ENCODE data around the gene ZDHHC7. TPM values are rescaled to one million over a fixed set of nuclear protein-coding genes. Genes with fewer than 3 reads are reported as not detected.
"Not testable (repeated sequence)": the region's sequence is repeated elsewhere in the genome, so short reads cannot be mapped to it uniquely, and the experiment has no call there.

ZDHHC7 gene
- total RNA-seq, 2 donors from 2014 or later = 33.2 to 35.2 TPM

GRCh38 chr16:85046472-85046916 lies 35.2 kb upstream of the ZDHHC7 start:
- ATAC-seq = no peak

DNA sequence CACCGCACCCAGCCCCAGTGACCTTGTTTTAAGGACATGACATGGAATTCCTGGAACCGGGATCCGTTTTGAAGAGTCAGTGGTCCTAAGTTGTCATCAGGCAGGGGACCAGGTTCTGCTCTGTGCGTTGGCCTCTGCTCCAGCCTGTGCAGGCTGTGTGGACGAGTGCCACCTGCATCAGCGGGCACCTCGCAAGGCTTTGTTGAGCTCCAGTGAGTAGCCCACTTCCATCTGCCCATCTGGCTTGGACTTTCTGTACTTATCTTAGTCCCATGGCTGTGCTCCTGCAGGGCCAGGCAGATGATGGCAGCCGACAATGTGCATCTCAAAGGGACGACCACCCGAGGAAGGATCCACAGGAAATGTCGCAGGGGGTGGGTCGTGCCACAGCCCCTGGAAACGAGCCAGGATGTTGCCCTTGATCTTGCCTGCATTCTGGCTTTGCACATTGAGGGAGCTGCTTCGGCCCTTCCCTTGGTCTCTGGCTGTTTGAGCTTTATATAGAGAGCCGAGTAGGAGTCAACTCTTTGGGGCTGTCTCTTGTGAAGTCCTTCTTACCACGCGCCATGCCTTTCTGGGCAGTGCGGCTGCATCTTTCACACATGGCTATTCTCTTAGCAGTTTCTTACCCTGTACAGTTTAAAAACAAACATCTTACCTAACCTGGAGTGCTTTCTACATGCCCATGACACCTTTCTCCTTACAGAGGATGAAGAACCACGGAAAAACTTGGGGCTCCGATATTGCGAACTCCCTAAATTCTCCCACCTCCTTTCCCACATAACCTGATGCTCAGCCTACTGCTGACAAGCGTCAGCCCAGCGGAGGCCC lies 34.5 kb upstream of the ZDHHC7 start:
- no peak for DNase-seq
- no peak for ATAC-seq
- intact Hi-C loops (cut with DNase I) = no loop called here

More at GRCh38 chr16:85046472-85046916, 35.2 kb upstream of the ZDHHC7 start:
- no peak for DNase-seq
- intact Hi-C loops (cut with DNase I) = no loop called here

- DNase-seq (no peak), ATAC-seq (no peak)
- intact Hi-C loops (cut with DNase I) = no loop called here
Observed at GRCh38 chr16:85045077-85045476, 33.7 kb upstream of the ZDHHC7 start.

DNA sequence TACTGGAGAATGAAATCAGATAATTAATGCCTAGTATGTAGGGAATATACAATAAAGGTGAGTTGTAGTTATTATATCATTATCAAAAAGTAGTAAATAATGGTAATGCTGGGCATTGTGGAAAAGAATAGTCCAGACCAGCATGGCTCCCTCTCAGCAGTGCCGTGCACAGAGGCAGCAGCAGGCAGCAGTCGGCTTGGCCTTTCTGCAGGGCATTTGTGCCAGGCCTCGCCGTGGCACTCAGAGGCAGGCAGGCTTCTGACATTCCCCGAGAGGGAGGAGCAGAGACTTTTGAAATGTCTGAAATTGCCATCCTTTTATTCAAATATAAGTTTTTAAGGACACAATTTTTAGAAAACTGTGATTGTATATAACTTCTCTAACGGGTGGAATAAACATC lies 31.3 kb upstream of the ZDHHC7 start:
- intact Hi-C loops (cut with DNase I) = no loop called here
- DNase-seq = no peak
- peak in 1 of 2 donors; percentile 40 for ATAC-seq

GRCh38 chr16:85042167-85042526 lies 30.8 kb upstream of the ZDHHC7 start:
- intact Hi-C loops (cut with DNase I) = no loop called here
- ATAC-seq (no peak), DNase-seq (no peak)

GRCh38 chr16:85041219-85042166 lies 30.2 kb upstream of the ZDHHC7 start:
- DNase-seq = no peak

GRCh38 chr16:85040685-85041084 lies 29.4 kb upstream of the ZDHHC7 start:
- intact Hi-C loops (cut with DNase I) = no loop called here
- ATAC-seq (no peak), DNase-seq (no peak)

More at GRCh38 chr16:85041219-85042166, 30.2 kb upstream of the ZDHHC7 start:
- intact Hi-C loops (cut with DNase I) = no loop called here
- ATAC-seq = peak in 1 of 2 donors; percentile 37

DNA sequence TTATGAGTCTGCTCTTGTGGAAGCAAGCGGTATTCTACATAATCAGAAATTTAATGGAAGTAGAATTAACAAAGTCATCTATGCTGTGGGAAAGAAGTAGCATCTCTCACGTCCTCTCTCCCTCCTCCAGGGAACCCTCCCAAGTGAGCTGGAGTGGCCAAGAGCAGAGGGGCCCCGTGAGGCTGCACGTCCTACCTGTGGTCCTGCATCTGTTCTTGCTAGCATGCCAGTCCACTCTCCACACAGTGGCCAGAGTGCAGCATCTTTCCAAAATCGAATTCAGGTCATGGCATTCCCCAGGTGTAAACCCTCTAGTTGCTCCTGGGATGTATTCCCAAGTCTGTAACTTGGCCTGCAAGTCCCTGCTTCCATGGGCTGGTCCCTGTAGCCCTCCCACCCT lies 26.4 kb upstream of the ZDHHC7 start:
- ATAC-seq = no peak
- intact Hi-C loops (cut with DNase I) = no loop called here

DNA sequence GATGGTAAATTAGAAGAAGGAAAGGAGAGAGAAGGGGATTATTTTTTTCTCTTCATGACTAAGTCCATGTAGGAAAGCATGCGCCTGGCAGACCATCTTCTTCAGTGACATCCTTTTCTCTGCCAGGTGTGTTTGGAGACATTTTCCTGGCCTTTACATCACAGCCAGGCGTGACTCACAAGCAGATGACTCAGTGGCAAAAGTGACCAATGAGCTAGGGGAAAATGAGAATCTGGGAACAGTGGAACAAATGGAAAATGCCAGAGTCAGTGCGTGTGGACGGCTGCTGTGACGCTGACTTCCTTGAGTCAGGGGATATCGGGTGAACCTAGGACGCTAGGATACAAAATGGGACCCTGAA lies 25.7 kb upstream of the ZDHHC7 start:
- no peak for DNase-seq
- ATAC-seq = no peak

More for the DNA sequence above, 26.4 kb upstream of the ZDHHC7 start:
- no peak for DNase-seq

DNA sequence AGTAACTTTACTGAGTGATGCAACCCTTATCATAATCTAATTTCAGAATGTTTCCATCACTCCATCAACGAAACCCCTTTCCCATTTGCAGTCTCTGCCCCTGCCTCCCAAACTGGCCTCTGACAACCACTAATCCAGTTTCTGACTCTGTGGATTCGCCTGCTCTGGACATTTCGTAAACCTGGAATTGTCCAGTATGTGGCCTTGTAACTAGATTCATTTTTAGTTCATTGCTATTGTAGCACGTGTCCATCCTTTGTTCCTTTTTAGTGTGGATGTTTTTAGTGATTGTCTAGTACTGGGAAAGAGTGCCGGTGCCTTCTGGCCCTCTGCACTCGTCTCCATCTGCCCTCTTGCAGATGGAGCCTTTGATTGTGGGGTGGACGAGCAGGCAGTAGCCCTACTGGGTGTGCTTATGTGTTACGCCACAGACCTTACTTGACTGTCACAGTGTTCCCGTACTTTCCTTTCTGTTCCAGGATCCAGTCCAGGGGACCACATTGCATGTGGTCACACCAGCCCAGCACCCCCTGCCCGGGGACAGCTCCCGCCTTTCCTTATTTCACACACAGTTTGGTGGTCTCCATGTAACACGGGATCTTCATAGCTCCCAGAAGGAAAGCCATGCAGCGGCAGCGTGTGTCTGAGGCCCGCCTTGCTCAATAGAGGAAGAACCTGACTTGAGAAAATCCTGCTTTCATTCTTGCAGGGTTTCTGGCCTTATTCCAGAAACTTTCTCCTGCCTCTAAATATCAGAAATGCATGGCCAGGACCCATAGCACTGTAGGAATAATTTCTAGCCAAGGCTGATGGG lies 25.1 kb upstream of the ZDHHC7 start:
- ATAC-seq = no peak
- DNase-seq = no peak
- intact Hi-C loops (cut with DNase I) = no loop called here

More for the DNA sequence above, 25.7 kb upstream of the ZDHHC7 start:
- intact Hi-C loops (cut with DNase I) = no loop called here

- DNase-seq (no peak), ATAC-seq (no peak)
- intact Hi-C loops (cut with DNase I) = no loop called here
Observed at GRCh38 chr16:85034591-85035433, 23.5 kb upstream of the ZDHHC7 start.

GRCh38 chr16:85033171-85033570 lies 21.8 kb upstream of the ZDHHC7 start:
- no peak for ATAC-seq
- intact Hi-C loops (cut with DNase I) = no loop called here
- DNase-seq = no peak

DNA sequence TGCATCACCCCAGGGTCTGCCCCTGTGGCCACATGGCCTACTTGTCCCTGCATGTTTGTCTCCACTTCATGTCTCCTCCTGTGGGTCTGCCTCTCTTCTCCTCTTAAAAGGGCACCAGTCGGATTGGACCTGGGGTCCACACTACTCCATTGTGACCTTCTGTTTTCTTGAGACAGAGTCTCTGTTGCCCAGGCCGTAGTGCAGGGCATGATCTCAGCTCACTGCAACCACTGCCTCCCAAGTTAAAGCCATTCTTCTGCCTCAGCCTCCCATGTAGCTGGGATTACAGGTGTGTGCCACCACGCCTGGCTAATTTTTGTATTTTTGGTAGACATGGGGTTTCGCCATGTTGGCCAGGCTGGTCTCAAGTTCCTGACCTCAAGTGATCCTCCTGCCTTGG lies 20.9 kb upstream of the ZDHHC7 start:
- DNase-seq; ATAC-seq; intact Hi-C loops (cut with DNase I): not testable (repeated sequence)

GRCh38 chr16:85031451-85031850 lies 20.1 kb upstream of the ZDHHC7 start:
- intact Hi-C loops (cut with DNase I) = no loop called here
- DNase-seq = no peak
- no peak for ATAC-seq

DNA sequence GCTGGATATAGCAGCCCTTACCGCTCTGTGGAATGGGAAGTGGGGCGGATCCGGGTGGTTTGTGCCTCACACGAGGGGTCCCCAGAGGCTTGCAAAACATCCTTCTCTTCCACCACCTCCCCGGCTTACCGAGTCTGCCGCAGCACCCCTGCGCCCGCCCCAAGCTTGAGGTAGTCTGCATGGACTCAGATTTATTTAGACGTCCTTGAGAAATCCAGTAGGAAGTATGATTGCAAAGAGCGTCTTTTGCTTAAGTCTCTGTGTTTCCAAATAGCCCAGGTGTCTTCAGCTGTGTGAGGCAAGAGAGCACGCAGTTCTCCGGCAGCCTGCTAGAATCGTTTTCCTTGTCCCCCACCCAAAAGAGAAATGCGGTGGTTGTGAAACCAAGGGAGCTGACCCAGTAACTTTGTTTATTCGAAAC lies 18.7 kb upstream of the ZDHHC7 start:
- intact Hi-C loops (cut with DNase I) = no loop called here
- ATAC-seq = no peak

GRCh38 chr16:85029408-85029784 lies 18.1 kb upstream of the ZDHHC7 start:
- ATAC-seq (peak in 1 of 2 donors; percentile 29), DNase-seq (no peak)
- intact Hi-C loops (cut with DNase I) = no loop called here

More for the DNA sequence above, 18.7 kb upstream of the ZDHHC7 start:
- DNase-seq = no peak

DNA sequence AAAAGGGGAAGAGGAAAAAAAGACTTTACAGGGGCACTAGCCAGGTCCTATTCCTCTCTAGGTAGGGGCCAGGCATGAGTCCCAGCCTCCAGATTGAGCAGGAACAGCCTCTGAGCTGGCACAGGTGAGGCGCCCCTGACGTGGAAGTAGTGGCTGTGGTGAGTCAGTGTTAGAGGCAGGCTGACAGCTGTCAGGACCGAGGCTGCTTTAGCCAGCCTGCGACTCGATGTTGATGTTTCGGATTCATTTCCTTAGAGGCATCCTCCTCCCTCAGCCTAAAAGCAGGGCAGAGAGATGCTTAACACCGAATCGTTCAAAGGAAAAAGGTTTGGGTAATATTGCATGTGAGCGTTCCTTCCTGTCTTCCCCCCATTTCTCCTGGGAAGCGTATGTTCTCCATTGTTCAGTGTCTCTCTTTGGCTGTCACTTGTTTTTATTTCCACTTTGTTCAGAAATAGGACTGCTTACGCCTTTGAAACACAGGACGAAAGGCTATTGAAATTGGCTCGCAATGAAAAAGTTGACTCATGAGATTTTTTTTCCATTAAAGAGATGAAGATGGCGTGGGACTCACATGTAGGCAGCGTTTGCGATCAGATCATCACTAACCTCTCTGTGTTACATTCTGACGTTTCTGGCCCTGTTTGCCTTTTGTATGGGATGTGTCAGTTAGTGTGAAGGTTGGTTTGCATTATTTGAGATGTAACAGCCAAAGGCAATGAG lies 17.5 kb upstream of the ZDHHC7 start:
- ATAC-seq (peak; percentile 14 to 39), DNase-seq (peak; percentile 67)
- intact Hi-C loops (cut with DNase I) = no loop called here
